K562 (cell line): Measurements from ENCODE around the gene SEMA6C. TPM values are rescaled to one million over a fixed set of nuclear protein-coding genes. Genes with fewer than 3 reads are reported as not detected.

Source experiments
- ATAC-seq: fragments of 200-7000 bp; cut with Tn5 transposase; 3 replicates; pipeline ENCODE4 v1.9.1; 2020; ENCODE audit warnings: moderate library complexity
- BruUV-seq: library from RNA; stranded (reverse); fragments of 400-500 nt; replicated peaks from 2 replicates; lab custom pipeline; 2021; lab: Mats Ljungman, UMichigan
- CTCF ChIA-PET: fragments of 300-600 bp; formaldehyde crosslinking; extraction: SDS; loops from one replicate; lab custom pipeline; 2021; ENCODE audit warnings: low intra/inter-chr PET ratio; lab: Yijun Ruan, JAX
- POLR2A ChIA-PET: fragments of 300-600, 350-650 bp; sonication (Branson Sonifier 250); formaldehyde crosslinking; extraction: SDS; loops from one replicate; lab custom pipeline; 2021; ENCODE audit warnings: antibody characterized with exemption, inconsistent platforms; lab: Yijun Ruan, JAX
- DNase-seq, 4 experiments: peaks; one replicate each; pipeline versions ENCODE4 v3.0.0 to v3.0.0-alpha.2; 2011 to 2018; ENCODE audit warnings: low spot score in 3 of 4, mixed read lengths in 3 of 4; ENCODE audit errors: extremely low read depth in 1 of 4
- FAIRE-seq: peaks from 2 replicates; lab custom pipeline; 2011; peaks lifted over from hg19 to GRCh38; lab: Jason Lieb, UNC
- H2AFZ ChIP-seq: 2 replicates; pipeline ENCODE4 v1.6.0; 2011; ENCODE audit warnings: low read depth, low read length, control low read depth, inconsistent platforms
- H3K27ac ChIP-seq: fragments of 200-600 bp; 3 replicates; pipeline ENCODE4 v1.8.0; 2011; ENCODE audit warnings: low read depth, mild to moderate bottlenecking, control low read depth, inconsistent platforms, low read length, moderate library complexity, mixed read lengths; ENCODE audit errors: extremely low read depth
- H3K27me3 ChIP-seq, 2 experiments: fragments of 300-600 bp in 1 of 2; 2 replicates in 1 of 2; 3 replicates in 1 of 2; pipeline versions ENCODE4 v1.6.0 to v1.8.0; 2011; ENCODE audit warnings: inconsistent platforms in 2 of 2, low read length in 2 of 2, mild to moderate bottlenecking in 1 of 2, mixed read lengths in 1 of 2, moderate library complexity in 1 of 2; ENCODE audit not compliant: control insufficient read depth in 2 of 2, insufficient read depth in 2 of 2
- H3K36me3 ChIP-seq: fragments of 300-600 bp; 3 replicates; pipeline ENCODE4 v1.8.0; 2011; ENCODE audit warnings: mild to moderate bottlenecking, low read length, inconsistent platforms; ENCODE audit not compliant: control insufficient read depth, insufficient read depth
- H3K4me1 ChIP-seq, 2 experiments: fragments of 200-600 bp in 1 of 2; replicated peaks in 1 of 2; 2 replicates in 1 of 2; 3 replicates in 1 of 2; pipeline versions ENCODE4 v1.5.1 to v1.8.0; 2011; ENCODE audit warnings: inconsistent platforms in 2 of 2, low read length in 2 of 2, mild to moderate bottlenecking in 1 of 2, mixed read lengths in 1 of 2, moderate library complexity in 1 of 2; ENCODE audit not compliant: control insufficient read depth in 2 of 2, insufficient read depth in 2 of 2
- H3K4me2 ChIP-seq: 2 replicates; pipeline ENCODE4 v1.6.1; 2011; ENCODE audit warnings: low read length, control low read depth, inconsistent platforms, mixed read lengths; ENCODE audit not compliant: insufficient read depth
- H3K4me3 ChIP-seq: fragments of 200-600 bp; sonication (generic), shearing (Covaris generic); 2 replicates; pipeline ENCODE4 v1.5.1; 2016; ENCODE audit warnings: control low read depth, inconsistent platforms
- H3K79me2 ChIP-seq: fragments of 200-600 bp; 3 replicates; pipeline ENCODE4 v1.8.0; 2011; ENCODE audit warnings: low read length, inconsistent platforms; ENCODE audit not compliant: control insufficient read depth, insufficient read depth
- H3K9ac ChIP-seq, 2 experiments: 2 replicates each; pipeline versions ENCODE4 v1.6.0 to v1.6.1; 2011; ENCODE audit warnings: low read depth in 2 of 2, low read length in 2 of 2, control low read depth in 1 of 2, inconsistent platforms in 1 of 2, mild to moderate bottlenecking in 1 of 2, mixed read lengths in 1 of 2; ENCODE audit not compliant: insufficient read depth in 1 of 2
- H3K9me1 ChIP-seq: one replicate; pipeline ENCODE4 v1.6.0; 2011; ENCODE audit warnings: inconsistent platforms, mild to moderate bottlenecking, low read length, moderate library complexity; ENCODE audit not compliant: control insufficient read depth, insufficient read depth
- H3K9me3 ChIP-seq: replicated peaks from 2 replicates; pipeline ENCODE4 v1.5.1; 2011; ENCODE audit warnings: low read depth, low read length, inconsistent platforms; ENCODE audit not compliant: control insufficient read depth, insufficient read depth
- H4K20me1 ChIP-seq: replicated peaks from 2 replicates; pipeline ENCODE4 v1.6.1; 2011; ENCODE audit warnings: low read length, inconsistent platforms, mixed read lengths; ENCODE audit not compliant: control insufficient read depth, insufficient read depth
- HMGN3 ChIP-seq: IDR thresholded peaks from 2 replicates; pipeline ENCODE4 v1.6.1; 2011; ENCODE audit warnings: borderline replicate concordance, low read depth, mild to moderate bottlenecking, mixed read lengths, low read length; ENCODE audit not compliant: insufficient read length; ENCODE audit errors: extremely low read depth
- MED1 ChIP-seq: sonication (generic); formaldehyde crosslinking; IDR thresholded peaks from 2 replicates; pipeline ENCODE4 v1.8.1; 2023; ENCODE audit warnings: missing genetic modification reagents, borderline replicate concordance
- RBM17 ChIP-seq: fragments of 200-400 bp; formaldehyde crosslinking; IDR thresholded peaks from 2 replicates; pipeline ENCODE4 v1.6.1; 2017; ENCODE audit warnings: low read depth, mild to moderate bottlenecking, low read length, borderline replicate concordance
- RNF2 ChIP-seq: sonication (generic); IDR thresholded peaks from 2 replicates; pipeline ENCODE4 v1.6.1; 2016
- STAT5B ChIP-seq: fragments of 250-450 bp; sonication (Bioruptor Pico); IDR thresholded peaks from 2 replicates; pipeline ENCODE4 v1.8.0; 2021; ENCODE audit warnings: mild to moderate bottlenecking, inconsistent platforms
- XRCC5 ChIP-seq: fragments of 200-400 bp; formaldehyde crosslinking; IDR thresholded peaks from 2 replicates; pipeline ENCODE4 v1.6.1; 2017; ENCODE audit warnings: low read depth, mild to moderate bottlenecking, low read length
- ZBED1 ChIP-seq: IDR thresholded peaks from 2 replicates; pipeline ENCODE4 v1.6.1; 2014
- ZNF134 ChIP-seq: fragments of 250-450 bp; sonication (Bioruptor Pico); conservative IDR thresholded peaks from 2 replicates; pipeline ENCODE4 v1.4.0; 2020
- ZNF75A ChIP-seq: fragments of 450-650 bp; formaldehyde crosslinking; IDR thresholded peaks from 2 replicates; pipeline ENCODE4 v1.4.0; 2020; ENCODE audit warnings: mild to moderate bottlenecking
- ZNF764 ChIP-seq: fragments of 250-450 bp; sonication (Bioruptor Pico); IDR thresholded peaks from 2 replicates; pipeline ENCODE4 v1.4.0; 2020; ENCODE audit warnings: low read depth, mild to moderate bottlenecking, moderate library complexity
- ZSCAN29 ChIP-seq: fragments of 450-650 bp; IDR thresholded peaks from 2 replicates; pipeline ENCODE4 v1.6.1; 2017
- WGBS: fragments of 100-300 bp; shearing (Covaris generic); methylation state at CpG from one replicate; pipeline ENCODE4 v1.1.6; 2016; ENCODE audit warnings: low coverage, mixed read lengths; ENCODE audit not compliant: insufficient coverage; ENCODE audit errors: missing lambda C conversion rate; 5-methylcytosine and 5-hydroxymethylcytosine counted together
- in situ Hi-C: fragments of 300-500 bp; cut with MboI; formaldehyde crosslinking; loops from 4 replicates; pipeline ENCODE4 v1.15.0; 2018; ENCODE audit warnings: inconsistent platforms, mixed read lengths
- intact Hi-C: fragments of 100-400 bp; cut with micrococcal nuclease; formaldehyde crosslinking; loops from 2 replicates; pipeline ENCODE4 v1.14.2; 2022
- polyA plus RNA-seq, 8 experiments: library from polyadenylated mRNA; depleted of rRNA in 4 of 8; stranded (reverse) in 5 of 8; unstranded in 3 of 8; fragments of >200 nt; fragmentation: Nextera tagmentation in 2 of 8; fragmentation: Illumina TruSeq in 1 of 8; extraction: Ambion mirVana in 2 of 8; extraction: Trizol in 1 of 8; gene quantifications; 2 replicates each; pipeline versions ENCODE4 v1.2.1 to v1.2.3, GENCODE V29; 2011 to 2014; ENCODE audit warnings: inconsistent platforms in 1 of 8, missing spikeins in 1 of 8
- total RNA-seq, 7 experiments: library from RNA; depleted of rRNA in 6 of 7; stranded (reverse); fragments of >200 nt in 6 of 7; fragmentation: Illumina TruSeq in 2 of 7; extraction: Trizol in 2 of 7; gene quantifications; 2 replicates each; pipeline versions ENCODE4 v1.2.1 to v1.2.3, GENCODE V29; 2011 to 2021; ENCODE audit warnings: low replicate concordance in 1 of 7
- TF ChIP-seq, protein P1 (sequence below): fragments of 450-650 bp; IDR thresholded peaks from 2 replicates; pipeline ENCODE4 v1.6.1; 2017; ENCODE audit warnings: antibody characterized with exemption
- TF ChIP-seq, protein P2 (sequence below): IDR thresholded peaks from 2 replicates; pipeline ENCODE4 v1.6.1; 2011; ENCODE audit not compliant: insufficient read length; ENCODE audit errors: extremely low read depth

The SEMA6C gene
- total and polyA plus RNA-seq, 9 of the 15 experiments (the other 6 are each of a cell fraction or from before 2014, with no cell fraction given), result 0.03 to 4.6 (median 0.95) TPM

DNA sequence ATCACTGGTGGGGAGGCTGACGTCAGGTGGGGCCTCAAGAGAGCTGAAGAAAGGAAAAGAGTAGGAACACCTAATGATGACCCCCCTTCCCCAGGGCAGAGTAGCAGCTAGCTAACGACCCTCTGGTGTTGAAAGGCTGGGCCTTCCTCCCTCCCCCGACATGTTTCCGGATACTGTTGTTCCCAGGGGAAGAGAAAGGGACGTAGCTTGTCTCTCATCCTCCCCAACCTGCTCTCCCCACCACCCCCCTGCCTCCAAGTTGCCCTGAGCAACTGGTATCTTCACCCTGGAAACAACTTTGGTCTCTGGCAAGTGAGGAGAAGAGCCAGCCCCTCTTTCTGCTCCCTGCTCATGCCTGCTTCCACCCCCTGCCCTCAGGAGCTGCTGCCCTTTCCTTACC is 2.4 kb downstream of the SEMA6C start:
- no TSS peak for BruUV-seq
- no peaks in the 10 kb centered on the region; the same call in 1 of the 2 replicates for H4K20me1 ChIP-seq
- TF ChIP-seq ZNF75A (CRISPR knock-in tag) (no peak), HMGN3 (no peak), MED1 (no peak), RBM17 (no peak), STAT5B (no peak), ZBED1 (no peak), ZNF134 (CRISPR knock-in tag) (no peak), RNF2 (no peak), XRCC5 (no peak), ZSCAN29 (no peak), ZNF764 (no peak)
- TF ChIP-seq, protein P1, sequence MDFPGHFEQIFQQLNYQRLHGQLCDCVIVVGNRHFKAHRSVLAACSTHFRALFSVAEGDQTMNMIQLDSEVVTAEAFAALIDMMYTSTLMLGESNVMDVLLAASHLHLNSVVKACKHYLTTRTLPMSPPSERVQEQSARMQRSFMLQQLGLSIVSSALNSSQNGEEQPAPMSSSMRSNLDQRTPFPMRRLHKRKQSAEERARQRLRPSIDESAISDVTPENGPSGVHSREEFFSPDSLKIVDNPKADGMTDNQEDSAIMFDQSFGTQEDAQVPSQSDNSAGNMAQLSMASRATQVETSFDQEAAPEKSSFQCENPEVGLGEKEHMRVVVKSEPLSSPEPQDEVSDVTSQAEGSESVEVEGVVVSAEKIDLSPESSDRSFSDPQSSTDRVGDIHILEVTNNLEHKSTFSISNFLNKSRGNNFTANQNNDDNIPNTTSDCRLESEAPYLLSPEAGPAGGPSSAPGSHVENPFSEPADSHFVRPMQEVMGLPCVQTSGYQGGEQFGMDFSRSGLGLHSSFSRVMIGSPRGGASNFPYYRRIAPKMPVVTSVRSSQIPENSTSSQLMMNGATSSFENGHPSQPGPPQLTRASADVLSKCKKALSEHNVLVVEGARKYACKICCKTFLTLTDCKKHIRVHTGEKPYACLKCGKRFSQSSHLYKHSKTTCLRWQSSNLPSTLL, result no peak
- TF ChIP-seq, protein P2, sequence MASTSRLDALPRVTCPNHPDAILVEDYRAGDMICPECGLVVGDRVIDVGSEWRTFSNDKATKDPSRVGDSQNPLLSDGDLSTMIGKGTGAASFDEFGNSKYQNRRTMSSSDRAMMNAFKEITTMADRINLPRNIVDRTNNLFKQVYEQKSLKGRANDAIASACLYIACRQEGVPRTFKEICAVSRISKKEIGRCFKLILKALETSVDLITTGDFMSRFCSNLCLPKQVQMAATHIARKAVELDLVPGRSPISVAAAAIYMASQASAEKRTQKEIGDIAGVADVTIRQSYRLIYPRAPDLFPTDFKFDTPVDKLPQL, result no peak
- TF ChIP-seq, all 486 proteins: peak for 0
- Histone ChIP-seq H3K9me3 (no peaks in the 10 kb centered on the region), H3K4me1 (peaks cover 20 to 46% of the 10 kb centered on the region in 2 experiments; a peak in 4 of 5 replicates), H3K9me1 (no peaks in the 10 kb centered on the region), H3K4me3 (no peak overlapping the region), H2AFZ (no peak overlapping the region), H3K9ac (no peak overlapping the region), H3K36me3 (no peaks in the 10 kb centered on the region), H3K4me2 (no peak overlapping the region), H3K27me3 (no peaks in the 10 kb centered on the region), H3K27ac (no peak overlapping the region), H3K79me2 (no peaks in the 10 kb centered on the region)
- intact Hi-C loops (no loop called here), in situ Hi-C loops (no loop called here)
- 23% methylated on average over 2 of the region's 5 CpGs for WGBS
- POLR2A ChIA-PET, result interaction anchor here (0.5 to 1.7 kb wide), 4 partner anchors 13 to 162 kb away, joined by 3 to 6 read pairs (median 4); partner anchors contain the start of genes ANXA9 and LYSMD1
- no peak for FAIRE-seq
- no peak for ATAC-seq
- no peak for DNase-seq
- CTCF ChIA-PET, result no interaction called here
